AG04449 (cell line): Measurements from ENCODE around the gene WBP1L.
A peak's percentile ranks its signal among the peaks of the same experiment; 100 is the strongest.
"Not testable (repeated sequence)": the region's sequence is repeated elsewhere in the genome, so short reads cannot be mapped to it uniquely, and the experiment has no call there.

Experiments used
- CTCF ChIA-PET: fragments of 350-600 bp; formaldehyde crosslinking; extraction: SDS; loops from one replicate; lab custom pipeline; 2021; ENCODE audit warnings: antibody characterized with exemption; lab: Yijun Ruan, JAX
- POLR2A ChIA-PET: fragments of 400-600, 350-600 bp; formaldehyde crosslinking; extraction: SDS; loops from one replicate; lab custom pipeline; 2020; ENCODE audit warnings: antibody characterized with exemption, inconsistent platforms; lab: Yijun Ruan, JAX
- DNase-seq: peaks from one replicate; pipeline ENCODE4 v3.0.0-alpha.2; 2010; ENCODE audit warnings: low read depth, low spot score
- H3K4me3 ChIP-seq: 2 replicates; pipeline ENCODE4 v1.5.1; 2011; ENCODE audit warnings: low read depth, mild to moderate bottlenecking, control low read depth, low read length
- CTCF ChIP-seq: IDR thresholded peaks from one replicate; pipeline ENCODE4 v1.5.1; 2011; ENCODE audit warnings: mild to moderate bottlenecking, moderate library complexity, low read length, control low read depth, inconsistent platforms; ENCODE audit not compliant: insufficient read depth; ENCODE audit errors: missing control alignments

Gene WBP1L

GRCh38 chr10:102845352-102845902 lies 101.7 kb downstream of the WBP1L start:
- CTCF ChIA-PET, result interaction anchor here (0.6 to 6.4 kb wide), 3 partner anchors 10 to 418 kb away, joined by 4 to 57 read pairs (median 10); partner anchors contain the start of gene CYP17A1
- POLR2A ChIA-PET, result no interaction called here
- no peak for DNase-seq
- no peak overlapping the region for H3K4me3 ChIP-seq
- no peak for TF ChIP-seq CTCF

GRCh38 chr10:102850025-102850518 lies 106.3 kb downstream of the WBP1L start:
- no peak overlapping the region for H3K4me3 ChIP-seq
- ChIA-PET CTCF (interaction anchor here (0.7 to 6.4 kb wide), 3 partner anchors 15 to 97 kb away, joined by 4 to 57 read pairs (median 18); partner anchors contain the start of gene CYP17A1), POLR2A (no interaction called here)
- TF ChIP-seq CTCF, result no peak
- no peak for DNase-seq

DNA sequence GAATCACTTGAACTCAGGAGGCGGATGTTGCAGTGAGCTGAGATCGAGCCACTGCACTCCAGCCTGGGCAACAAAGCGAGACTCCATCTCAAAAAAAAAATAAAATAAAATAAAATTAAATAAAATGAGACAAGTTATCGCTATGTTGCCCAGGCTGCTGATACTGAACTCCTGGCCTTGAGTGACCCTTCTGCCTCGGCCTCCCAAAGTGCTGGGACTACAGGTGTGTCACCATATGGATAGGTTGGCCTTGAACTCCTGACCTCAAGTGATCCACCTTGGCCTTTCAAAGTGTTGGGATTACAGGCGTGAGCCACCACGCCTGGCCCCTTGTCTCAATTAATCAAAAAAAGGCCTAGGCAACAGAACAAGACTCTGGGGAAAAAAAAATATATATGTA lies 109.5 kb downstream of the WBP1L start:
- POLR2A ChIA-PET, DNase-seq, H3K4me3 ChIP-seq: not testable (repeated sequence)
- CTCF ChIA-PET, result interaction anchor here (1.1 kb wide), 1 partner anchor 18 kb away, joined by 3 read pairs; no protein-coding TSS in a partner anchor

DNA sequence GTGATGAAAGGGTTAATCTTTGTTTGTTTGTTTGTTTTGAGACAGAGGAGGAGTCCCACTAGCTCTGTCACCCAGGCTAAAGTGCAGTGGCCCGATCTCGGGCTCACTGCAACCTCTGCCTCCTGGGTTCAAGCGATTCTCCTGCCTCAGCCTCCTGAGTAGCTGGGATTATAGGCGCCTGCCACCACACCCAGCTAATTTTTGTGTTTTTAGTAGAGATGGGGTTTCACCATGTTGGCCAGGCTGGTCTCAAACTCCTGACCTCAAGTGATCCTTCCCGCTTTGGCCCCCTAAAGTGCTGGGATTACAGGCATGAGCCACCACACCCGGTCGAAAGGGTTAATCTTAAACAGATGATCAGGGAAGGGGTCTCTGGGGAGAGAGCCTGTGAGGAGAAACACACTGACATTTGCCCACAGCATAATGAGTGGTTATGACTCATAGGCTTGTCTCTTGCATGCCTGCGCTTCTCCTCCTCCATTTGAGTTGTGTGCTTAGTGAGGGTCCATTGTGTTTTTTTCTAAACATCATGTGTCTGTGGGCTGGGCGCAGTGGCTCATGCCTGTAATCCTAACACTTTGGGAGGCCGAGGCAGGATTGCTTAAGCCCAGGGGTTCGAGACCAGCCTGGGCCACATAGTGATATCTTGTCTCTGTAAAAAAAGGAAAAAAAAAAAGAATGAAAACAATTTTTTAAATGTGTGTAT lies 112.1 kb downstream of the WBP1L start:
- POLR2A ChIA-PET, result interaction anchor here (1.5 kb wide), 1 partner anchor 13 kb away, joined by 5 read pairs; the partner anchor contains the start of gene AS3MT
- CTCF ChIA-PET, result interaction anchor here (0.7 to 1.7 kb wide), 4 partner anchors 18 to 62 kb away, joined by 3 to 10 read pairs (median 4); partner anchors contain the start of genes CNNM2 and CYP17A1
- peak; percentile 82 for DNase-seq
- H3K4me3 ChIP-seq, result not testable (repeated sequence)

GRCh38 chr10:102856758-102857424 lies 113.1 kb downstream of the WBP1L start:
- no peak for TF ChIP-seq CTCF
- CTCF ChIA-PET, result no interaction called here

DNA sequence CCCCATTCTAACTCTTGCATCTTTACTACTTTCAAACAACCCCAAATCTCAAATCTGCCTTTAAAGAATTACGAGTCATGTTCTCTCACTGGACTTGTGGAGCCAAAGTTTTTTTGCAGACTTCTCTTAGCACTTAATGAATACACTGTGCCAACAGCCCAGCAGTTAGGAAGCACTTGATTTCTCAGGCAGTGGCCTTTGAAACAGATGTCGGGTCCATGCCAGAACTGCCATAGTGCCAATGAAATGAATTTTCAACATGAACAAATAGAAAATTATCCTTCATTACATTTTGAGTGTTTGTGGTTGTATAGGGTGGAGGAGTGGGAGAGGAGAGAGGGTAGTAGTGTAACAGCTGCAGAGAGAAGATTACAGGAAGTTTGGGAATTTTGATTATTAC lies 116.2 kb downstream of the WBP1L start:
- DNase-seq, result no peak
- TF ChIP-seq CTCF, result no peak
- POLR2A ChIA-PET, result no interaction called here
- CTCF ChIA-PET, result interaction anchor here (1.5 kb wide), 1 partner anchor 208 kb away, joined by 3 read pairs; no protein-coding TSS in a partner anchor
- H3K4me3 ChIP-seq, result no peak overlapping the region

More at GRCh38 chr10:102856758-102857424, 113.1 kb downstream of the WBP1L start:
- DNase-seq, result no peak
- POLR2A ChIA-PET, result no interaction called here
- no peak overlapping the region for H3K4me3 ChIP-seq

- TF ChIP-seq CTCF, result no peak
- POLR2A ChIA-PET, result no interaction called here
- CTCF ChIA-PET, result interaction anchor here (1.3 to 1.7 kb wide), 2 partner anchors 17 to 38 kb away, joined by 3 to 9 read pairs; no protein-coding TSS in a partner anchor
- H3K4me3 ChIP-seq, result no peak overlapping the region
- DNase-seq, result no peak
Observed at GRCh38 chr10:102863660-102864059, 119.9 kb downstream of the WBP1L start.
